HG03045 (cell line): ENCODE data around the gene PASK.

Source experiments
- ATAC-seq: cut with Tn5 transposase; IDR thresholded peaks from one replicate; pipeline ENCODE4 v1.9.1; 2021; ENCODE audit warnings: mild to moderate bottlenecking, moderate library complexity; ENCODE audit not compliant: unreplicated experiment

PASK gene

DNA sequence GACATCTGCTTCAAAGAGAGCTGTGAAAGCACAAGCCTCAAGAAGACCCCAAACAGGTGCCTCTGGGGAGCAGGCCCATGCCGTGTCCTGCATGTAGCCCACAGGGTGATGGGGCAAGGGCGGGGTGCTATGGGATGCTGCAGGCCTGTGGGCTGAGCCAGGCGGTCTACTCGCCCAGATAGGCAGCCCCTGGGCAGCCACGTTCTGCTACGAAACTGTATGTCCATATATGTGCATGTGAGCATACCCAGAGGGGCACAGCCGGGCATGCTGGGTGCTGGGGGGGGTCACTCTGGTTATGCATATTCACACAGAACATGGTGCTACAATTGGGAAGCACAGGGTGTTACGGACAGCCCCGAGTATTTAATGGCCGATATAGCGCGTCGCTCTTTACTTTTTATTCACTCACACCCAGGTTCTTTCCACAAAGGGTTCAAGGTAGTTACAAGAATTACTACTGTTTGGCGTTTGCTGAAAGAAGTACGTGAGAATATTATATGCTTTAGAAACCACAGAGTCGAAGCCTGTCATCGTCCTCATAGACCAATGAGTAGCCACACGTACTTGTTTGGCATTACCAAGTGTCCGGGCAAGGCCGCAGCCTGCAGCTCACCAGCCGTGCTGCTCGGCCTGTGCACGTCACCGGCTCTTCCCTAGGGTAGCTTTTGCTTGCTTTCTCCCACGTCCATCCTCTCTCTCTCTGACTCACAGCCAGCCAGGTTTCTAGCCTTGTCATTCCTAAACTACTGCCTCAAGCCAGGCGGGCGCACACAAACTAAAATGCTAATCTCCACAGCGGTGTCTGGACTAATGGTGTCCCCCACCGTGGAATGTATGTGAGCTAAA lies 61.6 kb downstream of the PASK start:
- peak; percentile 77 for ATAC-seq

DNA sequence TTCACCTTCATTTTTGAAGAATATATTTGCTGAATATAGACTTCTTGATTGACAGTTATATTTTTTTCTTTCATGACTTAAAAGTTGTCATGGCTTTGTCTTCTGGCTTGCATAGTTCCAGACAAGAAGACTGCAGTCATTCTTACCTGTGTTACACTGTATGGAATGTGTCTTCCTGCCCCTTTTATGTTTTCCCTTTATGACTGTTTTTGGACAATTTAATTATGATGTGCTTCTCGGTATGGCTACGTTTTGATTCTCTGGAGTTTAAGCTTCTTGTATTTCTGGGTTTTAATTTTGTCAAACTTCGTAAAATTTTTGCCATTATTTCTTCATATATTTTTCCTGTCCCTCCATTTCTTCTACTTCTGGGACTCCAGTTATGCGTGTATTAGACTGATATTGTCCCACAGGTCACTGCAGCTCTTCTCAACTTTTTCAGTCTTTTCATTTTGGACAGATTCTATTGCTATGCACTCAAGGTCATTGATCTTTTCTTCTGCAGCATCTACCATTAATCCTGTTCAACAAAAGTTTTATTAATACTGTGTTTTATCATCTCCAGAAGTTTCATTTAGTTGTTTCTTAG lies 64.3 kb downstream of the PASK start:
- ATAC-seq, result no peak

DNA sequence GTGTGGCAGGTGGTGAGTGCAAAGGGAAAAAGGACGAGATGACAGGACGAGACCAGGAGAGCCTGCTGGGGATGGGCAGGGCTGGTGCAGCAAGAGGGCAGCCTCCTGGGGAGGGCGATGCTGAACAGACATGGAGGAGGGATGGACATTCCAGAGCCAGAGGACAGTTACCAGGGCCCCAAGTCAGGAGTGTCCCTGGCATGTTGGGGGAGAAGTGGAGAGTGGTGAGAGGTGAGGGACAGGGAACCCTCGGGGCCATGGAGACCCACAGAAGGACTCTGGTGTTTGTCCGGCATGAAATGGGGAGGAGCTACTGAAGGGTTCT lies 66.2 kb downstream of the PASK start:
- no peak for ATAC-seq

DNA sequence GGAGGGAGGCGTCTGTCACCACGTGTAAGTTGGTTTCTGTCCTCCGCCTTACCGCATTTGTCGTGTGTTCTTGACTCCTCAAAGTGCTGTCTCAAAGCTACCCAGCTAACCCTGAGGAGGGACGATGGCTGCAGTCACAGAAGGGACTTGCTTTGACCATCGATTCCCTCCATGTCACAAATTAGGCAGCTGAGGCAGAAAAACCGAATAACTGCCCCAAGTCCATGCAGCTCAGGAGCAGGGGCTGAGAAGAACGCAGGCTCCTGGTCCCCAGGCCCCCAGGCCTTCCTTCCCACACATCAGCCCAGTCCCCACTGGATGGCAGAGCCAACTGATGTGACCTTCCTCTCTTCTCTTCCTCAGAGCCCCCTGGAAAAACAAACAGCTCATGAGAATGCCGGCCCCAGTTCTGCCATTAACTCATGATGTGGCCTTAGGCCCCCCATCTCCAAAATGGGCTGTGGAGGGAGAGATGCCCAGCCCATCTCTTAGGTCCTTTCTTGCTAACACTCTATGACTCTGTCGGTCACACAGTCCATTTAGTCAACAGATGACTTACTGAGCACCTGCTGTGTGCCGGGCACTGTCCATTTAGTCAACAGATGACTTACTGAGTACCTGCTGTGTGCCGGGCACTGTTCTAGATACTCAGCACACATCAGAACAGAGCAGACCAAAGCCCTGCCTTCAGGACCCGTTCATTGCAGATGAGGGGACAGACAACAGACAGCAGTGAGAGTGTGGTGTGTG lies 66.8 kb downstream of the PASK start:
- no peak for ATAC-seq

DNA sequence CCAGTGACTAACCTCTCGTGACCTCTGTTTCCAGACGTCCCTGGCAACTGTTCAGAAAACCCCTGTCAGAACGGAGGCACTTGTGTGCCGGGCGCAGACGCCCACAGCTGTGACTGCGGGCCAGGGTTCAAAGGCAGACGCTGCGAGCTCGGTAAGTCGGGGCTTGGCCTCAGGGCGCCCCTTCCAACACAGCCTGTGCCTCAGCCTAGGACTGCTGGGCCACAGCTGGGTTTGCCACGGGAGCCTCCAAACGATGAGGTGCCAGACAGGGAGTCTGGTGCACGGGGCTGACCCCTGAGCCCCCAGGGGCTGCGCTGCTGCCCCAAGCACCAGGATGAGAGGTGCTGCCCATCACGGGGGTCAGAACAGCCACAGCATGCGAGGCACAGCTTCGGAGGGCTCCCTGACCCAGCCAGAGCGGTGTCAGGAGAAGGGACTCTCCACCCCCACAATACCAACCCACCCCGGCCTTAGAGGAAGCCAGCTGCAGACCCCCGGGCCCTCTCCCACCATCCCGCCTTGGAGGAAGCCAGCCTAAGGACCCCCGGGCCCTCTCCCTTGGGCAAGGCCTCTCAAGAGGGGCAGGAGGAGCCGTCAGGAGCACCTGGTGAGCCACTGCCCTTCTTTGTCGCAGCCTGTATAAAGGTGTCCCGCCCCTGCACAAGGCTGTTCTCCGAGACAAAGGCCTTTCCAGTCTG lies 67.5 kb downstream of the PASK start:
- no peak for ATAC-seq

DNA sequence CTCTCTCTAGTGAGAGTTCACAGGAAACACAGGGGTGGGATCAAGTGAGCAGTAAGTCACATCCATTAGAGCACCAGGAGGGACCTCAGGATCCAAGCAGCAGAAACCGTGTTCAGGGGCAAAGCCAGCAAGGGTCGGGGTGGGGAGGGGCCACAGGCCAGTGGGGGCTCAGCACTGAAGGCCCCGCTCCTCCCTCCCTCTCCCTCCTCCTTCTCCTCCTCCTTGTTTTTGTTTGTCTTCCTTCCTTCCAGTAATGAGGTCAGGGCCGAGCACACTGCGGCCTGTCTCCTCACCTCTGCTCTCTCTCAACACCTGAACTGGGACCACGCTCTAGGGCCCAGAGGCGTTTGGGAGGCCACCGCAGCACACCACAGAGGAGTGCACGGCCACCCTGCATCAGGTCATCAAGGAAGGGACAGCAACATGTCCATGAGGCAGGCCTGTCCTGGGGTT lies 68.1 kb downstream of the PASK start:
- no peak for ATAC-seq

DNA sequence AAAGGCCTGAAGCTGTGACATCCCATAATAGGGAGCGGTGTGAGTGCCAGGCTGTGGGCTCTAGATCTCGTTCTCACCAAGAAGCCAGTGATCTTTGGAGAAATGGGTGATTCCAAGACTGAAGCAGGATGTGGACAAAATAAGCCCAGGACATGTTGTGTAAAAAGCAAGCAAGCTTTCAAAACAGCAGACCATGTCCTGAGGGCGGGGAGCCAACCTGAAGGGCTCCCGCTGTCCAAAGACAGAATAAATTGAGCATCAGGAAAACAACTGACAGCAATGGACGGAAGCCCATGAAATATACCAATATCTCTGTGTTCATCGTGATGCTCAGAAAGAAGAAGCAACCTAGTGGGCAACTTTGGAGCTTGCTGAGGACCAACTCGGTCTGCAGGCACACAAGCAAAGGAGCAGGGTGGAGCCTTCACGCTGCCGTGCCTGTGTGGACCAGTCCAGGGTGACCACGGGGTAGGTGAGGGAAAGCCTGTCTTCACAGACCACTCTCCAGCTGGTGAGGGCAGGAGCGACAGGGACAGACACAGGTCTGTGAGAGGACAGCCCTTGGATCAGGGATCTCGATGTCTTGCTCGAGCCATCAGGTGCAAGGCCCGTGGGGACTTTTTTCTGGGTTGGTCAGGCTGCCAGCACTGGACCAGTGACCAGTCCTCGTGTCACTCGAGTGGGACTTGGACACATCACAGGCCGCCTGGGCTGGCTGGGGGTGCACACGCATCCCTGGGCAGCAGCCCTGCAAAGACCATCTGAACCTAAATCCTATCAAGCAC lies 68.7 kb downstream of the PASK start:
- no peak for ATAC-seq

DNA sequence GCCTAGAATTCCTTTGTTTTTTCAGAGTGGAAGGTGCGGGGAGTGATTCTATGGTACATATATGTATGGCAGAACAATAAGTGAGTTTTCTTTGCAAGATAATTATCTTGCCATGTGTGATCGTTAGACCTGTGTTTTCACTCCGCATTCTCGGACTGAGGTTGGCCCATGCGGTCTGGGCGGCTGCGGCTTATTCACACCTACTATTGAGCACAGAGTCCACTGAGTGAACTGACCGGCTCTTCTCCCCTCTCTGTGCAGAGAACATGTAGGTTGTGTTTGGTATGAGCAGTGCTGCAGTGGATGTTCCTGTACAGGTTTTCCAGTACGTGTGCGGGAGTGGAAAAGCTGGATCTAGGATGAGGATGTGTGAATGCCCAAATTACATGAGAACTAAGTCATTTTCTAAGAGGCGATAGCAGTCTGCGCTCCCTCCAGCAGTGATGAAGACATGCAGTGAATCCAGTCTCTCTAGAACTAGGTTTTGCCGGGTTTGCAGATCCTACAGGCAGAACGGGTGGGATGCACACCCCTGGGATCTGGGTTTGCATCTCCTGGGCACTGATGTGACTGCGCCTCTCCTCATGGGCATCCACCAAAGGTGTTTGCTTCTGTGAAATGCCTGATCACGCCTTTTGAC lies 74.3 kb downstream of the PASK start:
- no peak for ATAC-seq

DNA sequence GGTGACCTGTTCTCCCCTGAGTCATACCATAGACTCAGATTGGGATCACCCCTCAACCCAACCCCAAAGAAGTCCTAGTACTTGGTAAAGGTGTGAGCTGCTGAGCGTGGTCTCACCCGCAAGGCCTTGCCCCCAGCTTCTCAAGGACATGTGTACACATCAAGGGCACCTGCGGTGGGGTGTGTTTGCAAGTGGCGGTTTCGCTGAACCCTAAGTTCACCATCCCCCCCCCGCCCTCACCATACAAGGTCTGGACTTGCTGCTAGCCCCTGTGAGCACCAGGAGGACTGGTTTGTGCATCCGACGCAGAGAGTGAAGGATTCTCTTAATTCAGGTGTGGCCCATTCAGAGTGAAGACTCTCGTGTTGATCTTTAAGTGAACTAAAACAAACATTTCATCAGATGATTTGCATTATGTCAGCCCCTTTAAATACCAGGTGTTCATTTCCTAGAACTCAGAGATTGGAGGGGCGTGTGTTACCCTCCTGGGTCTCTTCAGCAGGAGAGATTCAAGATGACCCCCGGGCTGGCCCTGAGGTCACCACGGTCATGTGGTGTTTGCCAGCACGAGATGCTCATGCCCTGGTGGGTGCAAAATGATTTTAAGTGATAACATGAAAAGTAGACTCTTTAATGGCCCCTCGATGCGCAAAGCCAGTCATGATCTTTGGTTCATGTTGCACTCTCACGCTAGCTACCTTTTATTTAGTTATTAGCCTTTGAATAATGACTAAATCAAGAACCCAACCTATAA lies 75.0 kb downstream of the PASK start:
- ATAC-seq, result no peak

DNA sequence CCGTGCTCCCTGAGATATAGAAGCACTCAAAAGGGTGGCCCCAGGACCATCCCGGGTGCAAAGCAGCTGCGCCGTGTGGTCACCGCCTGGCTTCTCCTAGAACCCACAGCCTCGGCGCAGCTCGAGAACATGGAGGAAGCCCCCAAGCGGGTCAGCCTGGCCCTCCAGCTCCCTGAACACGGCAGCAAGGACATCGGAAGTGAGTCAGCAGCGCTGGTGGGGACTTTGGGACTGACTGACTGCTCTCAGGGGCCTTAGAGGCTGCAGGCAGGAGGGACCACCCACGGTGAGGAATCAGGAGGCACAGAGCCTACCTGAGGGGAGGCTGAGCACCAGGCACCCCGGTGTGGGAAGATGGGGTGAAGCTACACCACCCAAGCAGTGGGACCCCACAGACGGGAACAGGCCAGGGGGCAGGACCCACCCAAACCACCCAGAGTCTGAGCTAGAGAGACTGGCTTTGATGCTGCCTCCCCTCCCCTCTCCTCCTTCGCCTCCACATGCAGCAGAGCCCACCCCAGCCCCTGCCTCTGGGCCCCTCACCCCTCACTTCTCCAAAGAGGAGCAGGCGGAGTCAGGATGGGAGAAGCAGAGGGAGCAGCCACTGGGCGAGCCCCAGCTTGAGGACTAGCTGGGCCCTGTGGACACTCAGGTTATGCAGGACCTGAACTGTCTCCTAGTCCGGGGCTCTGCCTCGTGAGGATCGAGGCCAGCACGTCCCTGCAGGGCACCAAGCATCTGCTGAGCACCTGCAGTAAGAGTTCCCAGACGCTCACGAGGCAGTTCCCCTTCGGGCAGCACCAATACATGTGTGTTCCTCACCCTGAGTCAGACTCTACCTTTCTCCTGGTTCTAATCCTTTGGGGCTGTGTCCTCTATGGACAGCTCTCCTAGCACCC lies 75.9 kb downstream of the PASK start:
- ATAC-seq, result no peak

DNA sequence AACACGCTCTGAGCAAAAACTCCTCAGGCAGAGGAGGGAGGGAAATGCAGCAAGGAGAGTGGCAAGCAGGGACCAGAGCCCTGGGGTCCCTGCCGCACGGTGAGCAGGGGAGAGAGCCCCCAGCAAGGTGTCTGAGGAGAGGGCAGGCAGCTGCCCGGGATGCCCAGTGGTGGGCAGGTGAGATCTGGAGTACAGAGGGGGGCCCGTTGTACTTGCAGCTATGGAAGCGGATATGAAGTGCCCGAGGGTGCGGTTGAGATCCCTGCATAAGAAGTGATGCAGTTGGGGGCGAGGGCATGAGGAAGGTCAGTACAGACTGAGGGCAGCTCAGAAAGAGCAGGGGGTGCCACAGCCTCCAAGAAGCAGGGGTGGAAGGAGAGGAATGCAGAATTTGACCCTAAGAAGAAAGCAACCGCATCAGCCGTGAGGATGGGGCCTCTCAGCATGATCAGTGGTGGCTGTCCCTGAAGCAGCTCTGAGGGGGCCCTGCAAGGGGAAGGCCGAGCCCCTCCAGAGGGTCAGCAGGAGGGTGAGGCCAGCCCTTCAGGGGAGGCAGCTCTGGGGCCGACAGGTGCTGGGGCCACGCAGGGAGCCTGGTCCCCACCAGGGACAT lies 76.6 kb downstream of the PASK start:
- no peak for ATAC-seq

DNA sequence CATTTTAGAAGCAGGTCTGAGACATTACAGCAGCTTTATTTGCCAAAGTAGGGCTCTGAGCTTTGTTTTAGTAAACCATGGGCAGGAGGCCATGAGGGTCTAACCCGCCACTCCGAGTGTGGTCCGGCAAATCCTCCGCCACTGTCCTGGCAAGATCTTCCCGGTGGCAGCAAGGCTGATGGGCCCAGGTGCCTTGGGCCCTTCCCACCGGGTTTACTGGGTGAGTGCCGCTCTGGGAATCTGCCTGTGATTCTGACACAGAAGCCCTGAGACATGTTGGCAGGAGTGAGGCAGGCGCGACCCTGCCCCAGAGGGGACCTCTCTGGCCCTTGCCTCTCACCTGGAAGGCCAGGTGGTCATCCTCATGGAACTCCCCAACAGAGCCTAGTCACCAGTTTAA lies 77.1 kb downstream of the PASK start:
- ATAC-seq, result no peak

DNA sequence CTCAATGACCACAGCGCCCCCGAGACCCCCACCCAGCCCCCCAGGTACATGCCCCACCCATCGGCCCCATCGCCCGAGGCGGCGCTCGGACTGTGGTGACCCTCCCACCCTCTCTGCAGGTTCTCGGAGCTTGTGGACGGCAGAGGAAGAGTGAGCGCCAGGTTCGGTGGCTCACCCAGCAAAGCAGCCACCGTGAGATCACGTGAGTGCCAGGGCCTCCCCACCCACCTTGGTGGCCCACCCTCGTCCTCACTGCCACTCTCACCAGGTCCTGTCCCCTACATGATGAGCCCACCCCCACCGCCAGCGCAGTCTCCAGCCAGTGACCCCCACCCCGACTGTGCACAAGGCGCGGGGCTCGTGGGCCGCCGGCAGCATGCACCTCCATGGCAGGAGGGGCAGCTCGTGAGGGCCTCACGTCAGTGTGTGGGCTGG lies 77.6 kb downstream of the PASK start:
- no peak for ATAC-seq

DNA sequence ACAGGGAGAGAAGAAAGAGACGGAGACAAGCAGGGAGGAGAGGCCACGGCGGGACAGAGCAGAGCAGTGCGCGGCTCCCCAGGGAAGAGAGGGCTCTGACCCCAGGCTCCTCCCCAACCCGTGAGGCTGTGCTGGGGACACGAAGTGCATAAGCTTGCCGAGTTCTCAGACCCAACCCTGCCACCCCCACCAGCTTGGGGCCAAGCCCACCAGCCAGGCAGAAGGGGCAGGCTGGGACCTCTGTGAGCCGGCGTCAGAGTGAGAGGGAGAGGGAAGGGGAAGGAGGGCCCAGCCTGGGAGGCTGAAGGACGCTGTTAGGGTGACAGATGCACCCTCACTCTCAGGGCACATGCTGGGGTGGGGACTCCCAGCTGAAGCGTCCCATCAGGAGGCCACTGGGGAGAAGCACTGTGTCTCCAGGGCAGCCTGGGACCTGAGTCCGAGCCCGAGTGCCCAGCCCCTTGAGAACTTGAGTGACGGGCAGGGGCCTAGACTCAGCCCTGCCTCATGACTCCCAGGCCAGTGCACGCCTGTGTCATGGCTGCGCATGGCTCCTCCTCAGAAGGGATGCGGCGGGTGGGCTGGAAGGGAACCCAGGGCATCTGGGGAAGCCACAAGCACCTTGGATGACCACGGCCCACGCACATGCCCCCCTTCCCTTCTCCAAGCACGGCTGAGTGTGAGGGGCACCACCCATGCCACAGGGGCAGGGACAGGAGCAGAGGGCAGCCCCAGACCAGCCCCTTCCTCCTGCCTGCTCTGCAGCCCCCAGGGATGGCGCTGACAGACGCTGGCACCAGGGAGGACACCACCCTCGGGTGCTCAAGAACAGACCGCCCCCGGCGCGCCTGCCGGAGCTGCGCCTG lies 78.2 kb downstream of the PASK start:
- ATAC-seq, result no peak

DNA sequence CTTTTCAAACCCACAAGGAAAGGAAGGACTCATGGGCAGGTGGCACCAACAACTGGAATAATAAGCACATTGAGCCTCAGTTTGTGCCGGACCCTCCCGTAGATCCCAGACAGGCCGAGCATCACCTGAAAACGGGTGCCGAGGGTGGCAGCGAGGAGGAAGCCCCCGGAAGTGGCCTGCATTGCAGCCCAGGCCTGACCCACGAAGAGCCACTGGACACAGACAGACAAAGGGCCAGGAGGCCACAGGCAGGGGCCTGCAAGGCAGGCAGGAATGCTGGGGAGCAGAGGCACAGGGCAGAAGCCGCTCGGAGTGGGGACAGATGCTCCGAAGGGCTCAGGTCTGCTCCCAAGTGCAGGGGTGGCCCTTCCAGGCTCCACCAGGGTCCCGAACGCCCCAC lies 78.9 kb downstream of the PASK start:
- no peak for ATAC-seq

DNA sequence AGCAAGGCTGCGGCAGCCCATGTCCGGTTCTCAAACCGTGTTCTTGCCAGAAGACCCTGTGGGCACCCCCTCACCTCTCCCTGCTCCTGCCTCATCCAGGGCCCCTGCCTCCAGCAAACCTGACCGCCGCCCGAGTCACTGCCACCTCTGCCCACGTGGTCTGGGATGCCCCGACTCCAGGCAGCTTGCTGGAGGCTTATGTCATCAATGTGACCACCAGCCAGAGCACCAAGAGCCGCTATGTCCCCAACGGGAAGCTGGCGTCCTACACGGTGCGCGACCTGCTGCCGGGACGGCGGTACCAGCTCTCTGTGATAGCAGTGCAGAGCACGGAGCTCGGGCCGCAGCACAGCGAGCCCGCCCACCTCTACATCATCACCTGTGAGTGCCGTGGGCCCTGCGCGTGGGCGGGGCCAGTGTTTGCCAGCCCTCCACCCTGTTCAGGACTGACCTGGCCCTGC lies 79.4 kb downstream of the PASK start:
- ATAC-seq, result no peak
